H1 (cell line): ENCODE measurements around the gene AVPR2.

Source experiments
- BRCA1 ChIP-seq: IDR thresholded peaks from 2 replicates; pipeline ENCODE4 v1.6.1; 2012; ENCODE audit warnings: low read depth, low read length, improper control_type of control experiment
- EZH2 ChIP-seq: fragments of 200-600 bp; sonication (generic); IDR thresholded peaks from 2 replicates; pipeline ENCODE4 v1.7.1; 2012; ENCODE audit warnings: low read depth, mild to moderate bottlenecking, moderate library complexity, low read length, inconsistent platforms; ENCODE audit not compliant: severe bottlenecking
- PHF8 ChIP-seq: fragments of 200-600 bp; sonication (generic); conservative IDR thresholded peaks from 2 replicates; pipeline ENCODE4 v1.7.1; 2012; ENCODE audit warnings: low read depth, mild to moderate bottlenecking, inconsistent platforms, low read length, moderate library complexity
- POLR2A ChIP-seq, 2 experiments: IDR thresholded peaks; 1 replicate in 1 of 2; 2 replicates in 1 of 2; pipeline ENCODE4 v1.6.1; 2011; ENCODE audit warnings: low read depth in 2 of 2, low read length in 2 of 2, mild to moderate bottlenecking in 2 of 2; ENCODE audit errors: control extremely low read depth in 1 of 2
- SIN3A ChIP-seq, 2 experiments: IDR thresholded peaks in 1 of 2; conservative IDR thresholded peaks in 1 of 2; 2 replicates each; pipeline ENCODE4 v1.6.1; 2011 to 2012; ENCODE audit warnings: low read length in 2 of 2, improper control_type of control experiment in 1 of 2, low read depth in 1 of 2, mild to moderate bottlenecking in 1 of 2
- USF2 ChIP-seq: IDR thresholded peaks from 2 replicates; pipeline ENCODE4 v1.6.1; 2011; ENCODE audit warnings: low read length, improper control_type of control experiment
- YY1 ChIP-seq: IDR thresholded peaks from 2 replicates; pipeline ENCODE4 v1.6.1; 2011; ENCODE audit warnings: low read depth, mild to moderate bottlenecking, low read length

- TF ChIP-seq PHF8, result no peak
- TF ChIP-seq POLR2A (IDR thresholded peaks at IDR 0.05; ENCODE audit: control extremely low read depth in 1 of 2, low read depth in 2 of 2, low read length in 2 of 2), result no peak
- TF ChIP-seq SIN3A (conservative IDR thresholded peaks at IDR 0.05 in 1 of 2, IDR thresholded peaks at IDR 0.05 in 1 of 2; ENCODE audit: low read depth in 1 of 2, low read length in 2 of 2), result no peak
- TF ChIP-seq YY1, result no peak
- TF ChIP-seq USF2, result no peak
- TF ChIP-seq BRCA1, result no peak
- no peak for TF ChIP-seq EZH2
Measured at GRCh38 chrX:153917869-153918268, 13.4 kb downstream of the AVPR2 start.
